GM13977 (cell line): ENCODE data around the gene NUDT19.

ENCODE experiments used
- DNase-seq: peaks from one replicate; pipeline ENCODE4 v3.0.0; 2012; ENCODE audit warnings: low spot score
- in situ Hi-C: fragments of 300-500 bp; cut with MboI; formaldehyde crosslinking; loops from one replicate; pipeline ENCODE4 v1.12.0; 2022; ENCODE audit warnings: low sequenced_read_pairs, low pct_unique_long_range_greater_than_20kb, mixed read lengths, inconsistent platforms; ENCODE audit not compliant: unreplicated experiment
- TF ChIP-seq, protein P1 (sequence below): IDR thresholded peaks from 2 replicates; pipeline ENCODE4 v1.5.1; 2012; ENCODE audit warnings: mild to moderate bottlenecking, control low read depth; ENCODE audit not compliant: insufficient read depth; ENCODE audit errors: extremely low read depth, missing control alignments

Gene NUDT19

DNA sequence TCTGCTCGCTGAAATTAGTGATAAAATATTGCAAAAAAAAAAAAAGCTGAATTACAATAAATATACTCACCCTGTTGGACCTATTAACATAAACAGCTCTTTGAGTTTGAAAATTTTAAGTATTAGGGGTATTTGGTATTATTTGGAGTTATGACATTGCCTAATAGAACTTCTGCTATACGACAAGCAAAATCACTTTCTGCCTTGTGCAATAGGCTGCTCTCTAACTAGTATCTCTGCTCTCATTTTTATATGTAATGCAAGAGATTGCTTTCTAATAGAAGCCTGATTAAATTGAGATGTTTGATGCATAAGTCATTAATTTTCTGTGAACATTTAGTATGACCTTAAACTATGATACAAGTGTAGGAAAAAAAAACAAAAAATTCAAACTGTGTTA, 10.6 kb upstream of the NUDT19 start:
- in situ Hi-C loops, result no loop called here
- no peak for DNase-seq
- TF ChIP-seq, protein P1, sequence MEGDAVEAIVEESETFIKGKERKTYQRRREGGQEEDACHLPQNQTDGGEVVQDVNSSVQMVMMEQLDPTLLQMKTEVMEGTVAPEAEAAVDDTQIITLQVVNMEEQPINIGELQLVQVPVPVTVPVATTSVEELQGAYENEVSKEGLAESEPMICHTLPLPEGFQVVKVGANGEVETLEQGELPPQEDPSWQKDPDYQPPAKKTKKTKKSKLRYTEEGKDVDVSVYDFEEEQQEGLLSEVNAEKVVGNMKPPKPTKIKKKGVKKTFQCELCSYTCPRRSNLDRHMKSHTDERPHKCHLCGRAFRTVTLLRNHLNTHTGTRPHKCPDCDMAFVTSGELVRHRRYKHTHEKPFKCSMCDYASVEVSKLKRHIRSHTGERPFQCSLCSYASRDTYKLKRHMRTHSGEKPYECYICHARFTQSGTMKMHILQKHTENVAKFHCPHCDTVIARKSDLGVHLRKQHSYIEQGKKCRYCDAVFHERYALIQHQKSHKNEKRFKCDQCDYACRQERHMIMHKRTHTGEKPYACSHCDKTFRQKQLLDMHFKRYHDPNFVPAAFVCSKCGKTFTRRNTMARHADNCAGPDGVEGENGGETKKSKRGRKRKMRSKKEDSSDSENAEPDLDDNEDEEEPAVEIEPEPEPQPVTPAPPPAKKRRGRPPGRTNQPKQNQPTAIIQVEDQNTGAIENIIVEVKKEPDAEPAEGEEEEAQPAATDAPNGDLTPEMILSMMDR, result no peak

GRCh38 chr19:32682317-32682716, 9.3 kb upstream of the NUDT19 start:
- in situ Hi-C loops, result no loop called here
- DNase-seq, result no peak
- TF ChIP-seq, protein P1, result no peak

- in situ Hi-C loops, result no loop called here
- TF ChIP-seq, protein P1, result no peak
- no peak for DNase-seq
Measured at GRCh38 chr19:32686847-32687475, 4.7 kb upstream of the NUDT19 start.

- DNase-seq, result no peak
- in situ Hi-C loops, result no loop called here
Measured at GRCh38 chr19:32687681-32688080, 3.9 kb upstream of the NUDT19 start.

GRCh38 chr19:32688311-32688710, 3.3 kb upstream of the NUDT19 start:
- in situ Hi-C loops, result no loop called here
- no peak for DNase-seq
- TF ChIP-seq, protein P1, result no peak

More at GRCh38 chr19:32687681-32688080, 3.9 kb upstream of the NUDT19 start:
- TF ChIP-seq, protein P1, result no peak

DNA sequence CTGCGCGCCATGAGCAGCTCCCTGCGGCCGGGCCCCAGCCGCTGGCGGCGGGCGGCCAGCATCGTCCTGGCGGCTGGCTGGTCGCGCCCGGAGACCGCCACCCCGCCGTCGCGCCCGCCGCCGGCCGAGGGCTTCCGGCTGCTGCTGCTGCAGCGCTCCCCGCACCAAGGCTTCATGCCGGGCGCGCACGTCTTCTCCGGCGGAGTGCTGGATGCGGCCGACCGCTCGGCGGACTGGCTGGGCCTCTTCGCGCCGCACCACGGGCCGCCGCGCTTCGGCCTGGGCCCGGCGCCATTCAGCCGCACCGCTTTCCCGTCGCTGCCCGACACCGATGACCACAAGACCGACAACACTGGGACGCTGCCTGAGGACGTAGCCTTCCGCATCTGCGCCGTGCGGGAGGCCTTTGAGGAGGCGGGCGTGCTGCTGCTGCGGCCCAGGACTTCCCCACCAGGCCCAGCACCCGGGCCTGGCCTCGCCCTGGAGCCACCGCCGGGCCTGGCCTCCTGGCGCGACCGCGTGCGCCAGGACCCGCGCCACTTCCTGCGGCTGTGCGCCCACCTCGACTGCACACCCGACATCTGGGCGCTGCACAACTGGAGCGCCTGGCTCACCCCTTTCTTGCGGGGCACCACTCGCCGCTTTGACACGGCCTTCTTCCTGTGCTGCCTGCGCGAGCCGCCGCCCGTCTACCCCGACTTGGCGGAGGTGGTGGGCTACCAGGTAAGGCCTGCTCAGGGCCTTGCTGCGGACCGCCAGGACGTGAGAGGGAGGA, 518 bp downstream of the NUDT19 start:
- peak; percentile 84 for DNase-seq
- in situ Hi-C loops, result no loop called here
- TF ChIP-seq, protein P1, result no peak
